Pancreas (tissue), 10 donors: ENCODE data around the gene RIC3. TPM values are rescaled to one million over a fixed set of nuclear protein-coding genes. Genes with fewer than 3 reads are reported as not detected.

ENCODE experiments used
- ATAC-seq, 4 donors: fragments of 200-7000 bp; cut with Tn5 transposase; one replicate each; pipeline versions ENCODE4 v1.8.0 to v1.9.1; 2020; ENCODE audit warnings: mild to moderate bottlenecking in 4 of 4, moderate library complexity in 4 of 4
- DNase-seq, 6 donors: peaks; one replicate each; pipeline ENCODE4 v3.0.0-alpha.2; 2020
- FAIRE-seq: peaks from 2 replicates; lab custom pipeline; 2012; peaks lifted over from hg19 to GRCh38; lab: Jason Lieb, UNC
- H3K27ac ChIP-seq, 4 donors: fragments of 200-600 bp; sonication (generic); 1 replicate in 3 of 4; 2 replicates in 1 of 4; pipeline versions ENCODE4 v1.5.0 to v1.8.0; 2020
- H3K27me3 ChIP-seq, 4 donors: fragments of 200-600 bp; one replicate each; pipeline ENCODE4 v1.8.0; 2021
- H3K36me3 ChIP-seq, 3 donors: fragments of 200-600 bp; sonication (generic) in 1 of 3; one replicate each; pipeline versions ENCODE4 v1.5.0 to v1.8.0; 2020 to 2021
- H3K4me1 ChIP-seq, 3 donors: fragments of 200-600 bp; one replicate each; pipeline ENCODE4 v1.8.0; 2021
- H3K4me3 ChIP-seq, 4 donors: fragments of 200-600 bp; sonication (generic) in 2 of 4; one replicate each; pipeline versions ENCODE4 v1.5.0 to v1.8.0; 2020 to 2021
- H3K9me3 ChIP-seq, 4 donors: fragments of 200-600 bp; one replicate each; pipeline ENCODE4 v1.8.0; 2021
- WGBS, 2 donors: extraction: QIAGEN DNeasy Blood & Tissue Kit; methylation state at CpG; one replicate each; pipeline ENCODE4 v1.1.7; 2013; 5-methylcytosine and 5-hydroxymethylcytosine counted together
- intact Hi-C, 3 donors: fragments of 100-400 bp; cut with DNase I; formaldehyde crosslinking; loops; one replicate each; pipeline versions ENCODE4 v1.11.1 to v1.14.2; 2022
- polyA plus RNA-seq, 2 donors: library from polyadenylated mRNA; stranded (reverse); fragments of 200-250 nt; gene quantifications; one replicate each; pipeline ENCODE4 v1.2.3, GENCODE V29; 2013
- total RNA-seq, 6 donors: library from RNA; stranded (reverse); fragmentation: NEBNext Ultra II Directional in 4 of 6; extraction: Animal tissue kit (Norgen Biotek cat#: 25700) in 4 of 6; gene quantifications; one replicate each; pipeline versions ENCODE4 v1.2.1 to v1.2.4, GENCODE V29; 2021 to 2023
- TF ChIP-seq, protein P1 (sequence below), 4 donors: fragments of 200-600 bp; sonication (generic) in 3 of 4; IDR thresholded peaks; one replicate each; pipeline versions ENCODE4 v1.5.0 to v1.8.0; 2021; ENCODE audit warnings: antibody characterized with exemption in 4 of 4
- donor health status: healthy with polysubstance abuse.
- donor health status: DM: no; HTN: no; CAD: no; lungs with moderate emphysema.
- donor health status: DM: no; HTN: no; CAD: no.
- donor health status: control.
- donor health status: control.
- donor health status: Bipolar disorder and iron deficiency.
- donor health status: DM: yes; HTN: yes; CAD: no.
- donor health status: DM: no; HTN: no; CAD: no.
- donor health status: DM: no; HTN: no; CAD: no.
- donor health status: DM: yes; HTN: yes; CAD: no.

The RIC3 gene
- total and polyA plus RNA-seq, 8 donors: 11.3 to 49.9 (median 18.2) TPM

DNA sequence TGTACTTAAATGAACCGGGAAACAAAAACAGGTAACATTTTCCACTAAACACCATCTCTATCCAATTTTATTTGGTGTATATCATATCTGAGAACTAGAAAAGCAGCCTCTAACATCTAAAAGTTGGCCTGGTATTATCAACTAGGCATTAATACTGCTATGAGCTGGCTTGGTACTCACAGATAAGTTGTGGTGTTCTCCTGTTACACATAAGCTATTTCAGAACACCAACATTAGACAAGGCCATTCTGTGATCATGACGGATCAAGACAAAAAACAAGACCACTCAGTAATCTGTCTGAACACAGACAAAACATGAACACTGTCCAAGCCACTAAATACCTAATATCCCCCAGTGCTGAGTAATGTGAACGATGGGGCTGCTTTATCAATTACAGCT is 11.9 kb downstream of the RIC3 start:
- Histone ChIP-seq H3K9me3 (no peaks in the 10 kb centered on the region), H3K4me1 (no peaks in the 10 kb centered on the region), H3K27ac (no peak overlapping the region), H3K27me3 (no peaks in the 10 kb centered on the region), H3K4me3 (no peak overlapping the region), H3K36me3 (no peaks in the 10 kb centered on the region)
- intact Hi-C loops: no loop called here
- FAIRE-seq (no peak), ATAC-seq (no peak), DNase-seq (no peak)
- 86% methylated on average over 3 of the region's 3 CpGs for WGBS, 2 donors
- TF ChIP-seq, protein P1, sequence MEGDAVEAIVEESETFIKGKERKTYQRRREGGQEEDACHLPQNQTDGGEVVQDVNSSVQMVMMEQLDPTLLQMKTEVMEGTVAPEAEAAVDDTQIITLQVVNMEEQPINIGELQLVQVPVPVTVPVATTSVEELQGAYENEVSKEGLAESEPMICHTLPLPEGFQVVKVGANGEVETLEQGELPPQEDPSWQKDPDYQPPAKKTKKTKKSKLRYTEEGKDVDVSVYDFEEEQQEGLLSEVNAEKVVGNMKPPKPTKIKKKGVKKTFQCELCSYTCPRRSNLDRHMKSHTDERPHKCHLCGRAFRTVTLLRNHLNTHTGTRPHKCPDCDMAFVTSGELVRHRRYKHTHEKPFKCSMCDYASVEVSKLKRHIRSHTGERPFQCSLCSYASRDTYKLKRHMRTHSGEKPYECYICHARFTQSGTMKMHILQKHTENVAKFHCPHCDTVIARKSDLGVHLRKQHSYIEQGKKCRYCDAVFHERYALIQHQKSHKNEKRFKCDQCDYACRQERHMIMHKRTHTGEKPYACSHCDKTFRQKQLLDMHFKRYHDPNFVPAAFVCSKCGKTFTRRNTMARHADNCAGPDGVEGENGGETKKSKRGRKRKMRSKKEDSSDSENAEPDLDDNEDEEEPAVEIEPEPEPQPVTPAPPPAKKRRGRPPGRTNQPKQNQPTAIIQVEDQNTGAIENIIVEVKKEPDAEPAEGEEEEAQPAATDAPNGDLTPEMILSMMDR (IDR thresholded peaks at IDR 0.05): no peak

DNA sequence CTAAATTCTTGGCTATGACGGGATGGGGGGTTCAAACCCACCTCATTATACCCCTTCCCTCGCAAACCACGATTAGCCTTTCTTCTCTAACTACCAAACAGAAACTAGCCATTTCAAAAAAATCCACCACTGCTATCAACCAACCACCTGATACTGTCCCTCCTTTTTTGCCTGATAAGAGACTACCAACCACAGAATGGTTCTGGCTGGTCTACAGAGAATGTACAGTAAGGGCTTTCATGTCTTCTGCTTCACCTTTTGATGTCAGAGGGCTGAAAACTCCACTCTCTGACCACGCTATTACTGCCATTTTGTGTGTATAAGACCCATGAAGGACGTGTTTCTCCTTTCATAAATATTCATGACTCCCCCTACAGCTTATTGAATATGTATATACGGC is 19.1 kb downstream of the RIC3 start:
- TF ChIP-seq, protein P1 (IDR thresholded peaks at IDR 0.05): no peak
- Histone ChIP-seq H3K36me3 (no peaks in the 10 kb centered on the region), H3K4me3 (no peak overlapping the region), H3K27me3 (no peaks in the 10 kb centered on the region), H3K9me3 (no peaks in the 10 kb centered on the region), H3K4me1 (no peaks in the 10 kb centered on the region), H3K27ac (no peak overlapping the region)
- intact Hi-C loops: no loop called here
- no peak for FAIRE-seq
- 94% methylated on average over 6 of the region's 6 CpGs for WGBS, 2 donors
- DNase-seq: no peak
- no peak for ATAC-seq

DNA sequence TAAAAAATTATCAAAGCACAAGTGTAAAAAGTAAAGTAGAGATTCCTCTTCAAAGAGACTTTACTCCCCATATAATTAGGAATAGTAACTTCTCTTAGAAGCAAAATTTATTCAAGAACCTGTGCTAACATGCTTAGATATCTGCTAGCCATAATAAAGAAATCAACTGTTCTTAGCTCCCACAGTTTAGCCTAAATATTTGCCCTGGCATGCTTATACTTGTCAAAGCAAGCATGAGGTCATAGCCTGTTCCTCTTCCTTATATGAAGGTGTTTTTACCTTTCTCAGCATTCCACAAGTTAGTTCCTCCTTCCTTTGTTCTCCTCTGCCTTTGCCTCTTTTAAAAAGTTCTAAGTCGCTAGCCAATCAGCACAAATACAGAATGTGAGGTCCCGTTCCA is 30.3 kb downstream of the RIC3 start:
- no peak for DNase-seq
- H3K27me3 ChIP-seq: no peaks in the 10 kb centered on the region
- 93 to 98% methylated on average over 2 of the region's 2 CpGs for whole genome bisulfite sequencing, 2 donors
- H3K9me3 ChIP-seq: no peaks in the 10 kb centered on the region
- peaks cover 0 to 8% (median 0%) of the 10 kb centered on the region in 3 donors for H3K36me3 ChIP-seq
- no peak overlapping the region for H3K4me3 ChIP-seq
- no peak for ATAC-seq
- TF ChIP-seq, protein P1 (IDR thresholded peaks at IDR 0.05): no peak
- intact Hi-C loops: no loop called here
- H3K4me1 ChIP-seq: no peaks in the 10 kb centered on the region
- FAIRE-seq: no peak
- no peak overlapping the region for H3K27ac ChIP-seq

DNA sequence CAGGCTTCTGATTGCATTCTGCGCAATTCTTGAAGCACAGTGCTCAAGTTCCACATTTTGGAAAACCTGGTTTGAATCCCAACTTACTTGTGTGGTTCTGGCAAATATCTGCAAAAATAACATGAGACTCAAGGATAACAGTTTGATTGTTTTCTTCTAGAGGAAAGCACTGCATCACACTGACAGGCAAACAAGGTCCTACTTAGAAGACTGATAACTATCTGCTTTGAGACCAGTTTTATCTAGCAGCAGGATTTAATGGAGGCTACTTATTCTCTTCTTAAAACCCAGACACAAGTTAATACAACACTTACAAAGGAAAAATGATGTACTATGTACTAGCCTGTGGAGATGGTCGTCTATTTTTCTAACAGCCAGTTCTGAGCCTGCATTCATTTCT is 41.4 kb downstream of the RIC3 start:
- TF ChIP-seq, protein P1 (IDR thresholded peaks at IDR 0.05): no peak
- DNase-seq: no peak
- Histone ChIP-seq H3K36me3 (peaks cover 0 to 4% (median 0%) of the 10 kb centered on the region in 3 donors), H3K27me3 (no peaks in the 10 kb centered on the region), H3K27ac (no peak overlapping the region), H3K4me3 (no peak overlapping the region), H3K4me1 (no peaks in the 10 kb centered on the region), H3K9me3 (no peaks in the 10 kb centered on the region)
- intact Hi-C loops: no loop called here
- FAIRE-seq: no peak
- ATAC-seq: no peak
- WGBS, 2 donors: 79 to 90% methylated on average over 2 of the region's 2 CpGs

DNA sequence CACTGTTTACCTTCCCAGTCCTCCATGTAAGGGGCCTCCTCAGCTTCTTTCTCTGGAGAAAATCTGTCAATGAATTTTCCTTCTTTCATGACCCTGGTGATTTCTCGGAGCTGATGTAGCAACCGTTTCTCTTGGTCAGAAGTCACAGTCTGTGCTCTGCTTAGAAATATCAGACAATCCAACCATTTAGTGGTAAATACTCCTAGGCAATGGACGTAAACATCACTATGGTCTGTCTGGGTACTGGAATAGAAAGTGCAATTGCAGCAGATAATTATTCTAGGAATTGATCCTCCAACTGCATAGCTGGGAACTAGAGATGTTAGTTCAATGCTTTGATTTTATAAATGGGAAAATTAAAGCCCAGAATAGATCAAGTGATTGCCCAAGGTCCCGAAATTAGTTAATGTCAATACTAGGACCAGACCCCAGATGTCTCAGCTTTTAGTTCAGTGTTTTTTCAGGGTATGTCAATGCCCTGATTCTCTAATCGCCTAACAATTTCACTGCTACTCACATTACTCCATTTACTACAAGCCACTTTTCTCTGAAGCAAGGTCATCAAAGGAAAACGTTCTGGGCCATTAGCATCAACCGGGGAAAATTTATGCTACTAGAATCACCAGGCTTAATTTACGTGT is 42.1 kb downstream of the RIC3 start:
- ATAC-seq: peak in 2 of 4 donors; percentile 25 to 59
- H3K36me3 ChIP-seq: peaks cover 0 to 4% (median 0%) of the 10 kb centered on the region in 3 donors
- 80 to 83% methylated on average over 8 of the region's 8 CpGs for WGBS, 2 donors
- H3K27me3 ChIP-seq: no peaks in the 10 kb centered on the region
- intact Hi-C loops: no loop called here
- H3K27ac ChIP-seq: no peak overlapping the region
- no peak overlapping the region for H3K4me3 ChIP-seq
- DNase-seq: no peak
- no peaks in the 10 kb centered on the region for H3K9me3 ChIP-seq
- TF ChIP-seq, protein P1 (IDR thresholded peaks at IDR 0.05): no peak
- no peaks in the 10 kb centered on the region for H3K4me1 ChIP-seq
- FAIRE-seq: no peak
